Peyer's patch (tissue), 4 donors: ENCODE results near the gene CCDC107. TPM values are rescaled to one million over a fixed set of nuclear protein-coding genes. Genes with fewer than 3 reads are reported as not detected.
A peak's percentile ranks its signal among the peaks of the same experiment; 100 is the strongest.

Experiments used
- DNase-seq, 3 donors: peaks; one replicate each; pipeline ENCODE4 v3.0.0-alpha.2; 2017 to 2019
- H3K27ac ChIP-seq, 4 donors: fragments of 200-600 bp; sonication (generic); one replicate each; pipeline ENCODE4 v1.5.1; 2016 to 2019
- H3K27me3 ChIP-seq, 2 donors: fragments of 200-600 bp; sonication (generic); one replicate each; pipeline ENCODE4 v1.5.1; 2019
- H3K36me3 ChIP-seq, 3 donors: fragments of 200-600 bp; sonication (generic); one replicate each; pipeline ENCODE4 v1.5.1; 2016 to 2019
- H3K4me1 ChIP-seq, 4 donors: fragments of 200-600 bp; sonication (generic); one replicate each; pipeline ENCODE4 v1.5.1; 2016 to 2019
- H3K4me3 ChIP-seq, 4 donors: fragments of 200-600 bp; sonication (generic); 1 replicate in 3 of 4; 2 replicates in 1 of 4; pipeline ENCODE4 v1.5.1; 2016 to 2019; ENCODE audit warnings: mild to moderate bottlenecking in 1 of 4
- H3K9me3 ChIP-seq, 4 donors: fragments of 200-600 bp; sonication (generic); one replicate each; pipeline ENCODE4 v1.5.1; 2016 to 2019; ENCODE audit warnings: mild to moderate bottlenecking in 1 of 4
- POLR2A ChIP-seq, 2 donors: fragments of 450-650 bp; IDR thresholded peaks; one replicate each; pipeline ENCODE4 v1.5.1; 2017; ENCODE audit warnings: antibody characterized with exemption in 2 of 2, mild to moderate bottlenecking in 2 of 2, moderate library complexity in 2 of 2
- total RNA-seq, 4 donors: library from RNA; depleted of rRNA; stranded (reverse); fragments of >200 nt; gene quantifications; one replicate each; pipeline ENCODE4 v1.1.0, GENCODE V29; 2016
- TF ChIP-seq, protein P1 (sequence below), 6 experiments: fragments of 450-650 bp in 4 of 6; fragments of 200-600 bp in 2 of 6; sonication (generic) in 1 of 6; IDR thresholded peaks; one replicate each; pipeline ENCODE4 v1.5.1; 2017 to 2019; ENCODE audit warnings: antibody characterized with exemption in 6 of 6, mild to moderate bottlenecking in 3 of 6, moderate library complexity in 1 of 6

CCDC107 gene
- total RNA-seq, 4 donors from 2014 or later = 14.0 to 21.9 (median 20.2) TPM

DNA sequence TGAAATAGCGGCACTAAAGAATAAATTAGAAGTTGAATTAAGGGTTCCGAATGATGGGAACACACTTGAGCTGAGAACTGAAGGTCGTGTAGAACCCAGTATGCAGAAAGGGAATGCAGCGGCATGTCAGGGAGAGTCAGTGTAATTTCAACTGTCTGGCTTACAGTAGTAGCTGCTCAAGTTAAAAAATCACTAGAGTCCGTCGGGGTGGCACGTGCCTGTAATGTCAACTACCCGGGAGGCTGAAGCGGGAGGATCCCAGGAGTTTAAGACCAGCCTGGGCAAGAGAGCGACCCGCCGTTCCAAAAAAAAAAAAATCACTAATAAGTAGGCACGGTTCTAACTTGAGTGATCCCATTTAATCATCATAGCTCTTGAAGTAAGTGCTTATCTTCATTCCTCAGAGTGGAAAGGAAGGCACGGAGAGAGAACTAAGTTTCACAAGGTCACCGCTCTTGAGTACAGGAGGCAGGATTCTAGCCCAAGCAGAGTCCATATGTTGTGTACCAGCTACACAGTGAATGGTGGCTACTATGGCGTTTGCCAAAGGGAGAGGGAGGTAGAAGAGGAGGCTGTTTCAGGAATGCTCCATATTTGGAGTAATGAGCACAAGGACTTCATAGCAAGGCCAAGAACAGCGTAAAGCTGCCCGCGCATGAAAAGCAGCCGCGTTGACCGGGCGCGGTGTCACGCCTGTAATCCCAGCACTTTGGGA is 1.1 kb upstream of the CCDC107 start:
- Histone ChIP-seq H3K4me1 (peaks cover 0 to 38% (median 6%) of the 10 kb centered on the region in 4 donors), H3K36me3 (peaks cover 0 to 6% (median 0%) of the 10 kb centered on the region in 3 donors), H3K9me3 (no peaks in the 10 kb centered on the region), H3K4me3 (peak overlapping the region; percentile 19 to 99 (median 82)), H3K27me3 (no peaks in the 10 kb centered on the region), H3K27ac (peak overlapping the region; percentile 91 to 99 (median 94))
- TF ChIP-seq, protein P1, sequence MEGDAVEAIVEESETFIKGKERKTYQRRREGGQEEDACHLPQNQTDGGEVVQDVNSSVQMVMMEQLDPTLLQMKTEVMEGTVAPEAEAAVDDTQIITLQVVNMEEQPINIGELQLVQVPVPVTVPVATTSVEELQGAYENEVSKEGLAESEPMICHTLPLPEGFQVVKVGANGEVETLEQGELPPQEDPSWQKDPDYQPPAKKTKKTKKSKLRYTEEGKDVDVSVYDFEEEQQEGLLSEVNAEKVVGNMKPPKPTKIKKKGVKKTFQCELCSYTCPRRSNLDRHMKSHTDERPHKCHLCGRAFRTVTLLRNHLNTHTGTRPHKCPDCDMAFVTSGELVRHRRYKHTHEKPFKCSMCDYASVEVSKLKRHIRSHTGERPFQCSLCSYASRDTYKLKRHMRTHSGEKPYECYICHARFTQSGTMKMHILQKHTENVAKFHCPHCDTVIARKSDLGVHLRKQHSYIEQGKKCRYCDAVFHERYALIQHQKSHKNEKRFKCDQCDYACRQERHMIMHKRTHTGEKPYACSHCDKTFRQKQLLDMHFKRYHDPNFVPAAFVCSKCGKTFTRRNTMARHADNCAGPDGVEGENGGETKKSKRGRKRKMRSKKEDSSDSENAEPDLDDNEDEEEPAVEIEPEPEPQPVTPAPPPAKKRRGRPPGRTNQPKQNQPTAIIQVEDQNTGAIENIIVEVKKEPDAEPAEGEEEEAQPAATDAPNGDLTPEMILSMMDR (IDR thresholded peaks at IDR 0.05) = no peak
- no peak for TF ChIP-seq POLR2A (IDR thresholded peaks at IDR 0.05)
- DNase-seq = no peak

DNA sequence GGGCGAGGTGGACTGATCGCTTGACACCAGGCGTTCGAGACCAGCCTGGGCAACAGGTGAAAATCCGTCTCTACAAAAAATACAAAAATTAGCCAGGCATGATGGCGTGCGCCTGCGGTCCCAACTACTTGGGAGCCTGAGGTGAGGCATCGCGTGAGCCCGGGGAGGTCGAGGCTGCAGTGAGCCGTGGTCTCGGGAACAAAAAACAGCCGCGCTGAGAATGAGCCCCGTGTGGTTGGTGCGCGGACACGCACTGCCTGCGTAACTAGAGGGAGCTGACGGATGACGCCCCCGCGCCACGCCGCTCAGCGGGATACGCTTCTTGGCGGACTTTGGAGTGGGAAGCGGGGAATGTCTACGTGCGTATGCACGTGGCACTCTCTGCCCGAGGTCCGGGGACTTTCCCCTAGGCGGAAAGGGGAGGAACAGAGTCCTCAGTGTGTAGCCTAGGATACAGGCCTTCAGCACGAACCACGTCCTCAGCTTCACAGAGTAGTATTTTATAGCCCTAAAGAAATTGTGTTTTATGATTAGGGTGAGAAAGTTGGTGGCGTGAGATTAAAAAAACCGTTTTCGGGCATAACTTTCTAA is 451 bp upstream of the CCDC107 start, which contains the start of gene RMRP:
Gene RMRP, minus strand, starts transcription at position 474 of the 591 bp plus-strand sequence.
- H3K4me3 ChIP-seq = peak within 1 kb of the TSS; percentile 72 to 99 (median 86)
- no peaks in the 10 kb centered on the region for H3K9me3 ChIP-seq
- H3K27ac ChIP-seq = peak within 1 kb of the TSS; percentile 91 to 99 (median 94)
- peaks cover 0 to 6% (median 0%) of the 10 kb centered on the region in 3 donors for H3K36me3 ChIP-seq
- DNase-seq = peak; percentile 92 to 97 (median 96)
- peak; percentile 70 to 88 for TF ChIP-seq POLR2A (IDR thresholded peaks at IDR 0.05)
- TF ChIP-seq, protein P1 (IDR thresholded peaks at IDR 0.05) = peak in 3 of 6 experiments; percentile 59 to 71 (median 64)
- H3K4me1 ChIP-seq = peaks cover 0 to 38% (median 6%) of the 10 kb centered on the region in 4 donors
- no peaks in the 10 kb centered on the region for H3K27me3 ChIP-seq

DNA sequence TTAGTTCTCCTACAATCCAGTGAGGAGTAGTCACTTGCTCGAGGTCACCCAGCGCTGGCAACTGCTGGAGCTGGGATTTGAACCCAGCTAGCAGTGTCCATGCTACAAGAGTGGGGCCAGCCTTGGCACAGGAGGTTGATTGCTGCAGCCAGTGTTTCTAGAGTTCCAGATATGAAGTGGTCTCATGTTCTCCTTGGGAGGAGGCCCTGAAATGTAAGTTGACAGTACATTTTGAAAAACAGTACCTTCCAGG is 802 bp downstream of the CCDC107 start:
- TF ChIP-seq, protein P1 (IDR thresholded peaks at IDR 0.05) = no peak
- no peak for TF ChIP-seq POLR2A (IDR thresholded peaks at IDR 0.05)
- H3K4me1 ChIP-seq = peaks cover 0 to 32% (median 6%) of the 10 kb centered on the region in 4 donors
- peak overlapping the region; percentile 72 to 99 (median 86) for H3K4me3 ChIP-seq
- peak overlapping the region; percentile 91 to 99 (median 94) for H3K27ac ChIP-seq
- DNase-seq = peak in 1 of 3 donors; percentile 63
- peaks cover 0 to 6% (median 0%) of the 10 kb centered on the region in 3 donors for H3K36me3 ChIP-seq
- no peaks in the 10 kb centered on the region for H3K27me3 ChIP-seq
- no peaks in the 10 kb centered on the region for H3K9me3 ChIP-seq

DNA sequence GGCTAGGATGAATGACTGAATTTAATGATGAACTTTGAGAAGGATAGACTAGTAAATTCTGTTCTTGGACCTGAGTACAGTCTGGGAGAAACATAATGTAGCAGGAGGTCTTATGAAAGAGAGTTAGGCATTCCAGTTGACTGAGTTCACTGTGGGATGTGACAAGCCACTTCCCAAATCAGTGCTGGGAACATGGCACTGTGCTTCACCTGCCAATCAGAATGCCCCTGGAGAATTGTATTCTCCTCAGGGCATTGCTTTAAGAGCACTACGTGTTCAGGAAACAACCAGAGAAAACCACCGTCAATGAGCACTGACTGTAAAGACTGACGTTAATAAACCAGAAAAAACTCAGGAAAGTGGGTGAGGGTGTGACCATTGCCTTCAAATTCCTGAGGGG is 1.2 kb downstream of the CCDC107 start:
- Histone ChIP-seq H3K27me3 (no peaks in the 10 kb centered on the region), H3K4me1 (peaks cover 0 to 33% (median 6%) of the 10 kb centered on the region in 4 donors), H3K9me3 (no peaks in the 10 kb centered on the region), H3K36me3 (peaks cover 0 to 6% (median 0%) of the 10 kb centered on the region in 3 donors), H3K4me3 (peak overlapping the region in 3 of 4 donors; percentile 72 to 99 (median 92)), H3K27ac (peak overlapping the region; percentile 91 to 99 (median 94))
- peak in 1 of 3 donors; percentile 43 for DNase-seq
- TF ChIP-seq, protein P1 (IDR thresholded peaks at IDR 0.05) = no peak
- no peak for TF ChIP-seq POLR2A (IDR thresholded peaks at IDR 0.05)

DNA sequence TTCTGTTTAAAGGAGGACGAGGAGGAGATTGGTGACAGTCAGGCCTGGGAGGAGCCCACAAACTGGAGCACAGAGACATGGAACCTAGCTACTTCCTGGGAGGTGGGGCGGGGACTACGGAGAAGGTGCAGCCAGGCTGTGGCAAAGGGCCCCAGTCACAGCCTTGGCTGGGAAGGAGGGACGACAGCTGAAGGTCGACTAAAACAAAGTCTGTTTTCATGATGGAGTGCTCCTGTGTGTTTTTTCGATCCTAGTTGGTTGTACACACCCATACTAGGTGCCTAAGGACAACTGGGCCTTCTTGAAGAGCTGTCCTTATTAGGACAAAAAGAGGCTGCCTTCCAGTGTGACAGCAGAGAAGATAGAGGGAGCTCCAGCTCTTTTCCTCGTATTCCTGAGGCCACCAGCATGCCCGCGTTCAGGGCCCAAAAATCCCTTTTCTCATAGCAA is 2.9 kb downstream of the CCDC107 start:
- Histone ChIP-seq H3K4me1 (peaks cover 0 to 39% (median 9%) of the 10 kb centered on the region in 4 donors), H3K4me3 (no peak overlapping the region), H3K27ac (peak overlapping the region; percentile 26 to 99 (median 94)), H3K27me3 (no peaks in the 10 kb centered on the region), H3K9me3 (no peaks in the 10 kb centered on the region), H3K36me3 (peaks cover 0 to 6% (median 0%) of the 10 kb centered on the region in 3 donors)
- peak in 2 of 3 donors; percentile 75 to 77 for DNase-seq
- peak in 1 of 2 donors; percentile 41 for TF ChIP-seq POLR2A (IDR thresholded peaks at IDR 0.05)
- TF ChIP-seq, protein P1 (IDR thresholded peaks at IDR 0.05) = peak in 3 of 6 experiments; percentile 55 to 73 (median 61)
